GM23338 (cell line): ENCODE measurements around the gene C10orf90. TPM values are rescaled to one million over a fixed set of nuclear protein-coding genes. Genes with fewer than 3 reads are reported as not detected.

Experiments used
- ATAC-seq: fragments of 200-7000 bp; cut with Tn5 transposase; 3 replicates; pipeline ENCODE4 v1.9.1; 2020
- DNase-seq: peaks from one replicate; pipeline ENCODE4 v3.0.0-alpha.2; 2015; ENCODE audit warnings: low spot score
- H2AFZ ChIP-seq: fragments of 200-600 bp; sonication (generic); 2 replicates; pipeline ENCODE4 v1.8.0; 2016; ENCODE audit warnings: antibody characterized with exemption, mild to moderate bottlenecking, moderate library complexity
- H3F3A ChIP-seq: fragments of 200-600 bp; sonication (generic); replicated peaks from 2 replicates; pipeline ENCODE4 v1.8.0; 2017; ENCODE audit warnings: antibody characterized with exemption, mixed run types, low read depth
- H3K27ac ChIP-seq: fragments of 200-600 bp; sonication (generic); 2 replicates; pipeline ENCODE4 v1.6.1; 2016; ENCODE audit warnings: low read depth
- H3K27me3 ChIP-seq: fragments of 200-600 bp; sonication (generic); 2 replicates; pipeline ENCODE4 v1.8.0; 2016; ENCODE audit warnings: mild to moderate bottlenecking, mixed run types, moderate library complexity; ENCODE audit not compliant: insufficient read depth
- H3K36me3 ChIP-seq: fragments of 200-600 bp; sonication (generic); 2 replicates; pipeline ENCODE4 v1.8.0; 2016; ENCODE audit warnings: mild to moderate bottlenecking; ENCODE audit not compliant: insufficient read depth
- H3K4me1 ChIP-seq: fragments of 200-600 bp; sonication (generic); 2 replicates; pipeline ENCODE4 v1.8.0; 2016; ENCODE audit warnings: mild to moderate bottlenecking, moderate library complexity; ENCODE audit not compliant: insufficient read depth
- H3K4me2 ChIP-seq: fragments of 200-600 bp; sonication (generic); 2 replicates; pipeline ENCODE4 v1.7.1; 2017; ENCODE audit warnings: mixed run types
- H3K4me3 ChIP-seq: fragments of 200-600 bp; sonication (generic); 2 replicates; pipeline ENCODE4 v1.6.1; 2016; ENCODE audit warnings: mixed run types
- H3K79me2 ChIP-seq: fragments of 200-600 bp; sonication (generic); replicated peaks from 2 replicates; pipeline ENCODE4 v1.8.0; 2017; ENCODE audit warnings: mild to moderate bottlenecking; ENCODE audit not compliant: insufficient read depth
- H3K9me2 ChIP-seq: fragments of 200-600 bp; sonication (generic); 2 replicates; pipeline ENCODE4 v1.8.0; 2017; ENCODE audit not compliant: insufficient read depth
- H4K20me1 ChIP-seq: fragments of 200-600 bp; sonication (generic); replicated peaks from 2 replicates; pipeline ENCODE4 v1.8.0; 2017; ENCODE audit warnings: mild to moderate bottlenecking; ENCODE audit not compliant: insufficient read depth
- H3K27ac Mint-ChIP-seq: 2 replicates; pipeline ENCODE4 v1.8.0; 2020; ENCODE audit warnings: inconsistent platforms, mild to moderate bottlenecking, moderate library complexity, mixed read lengths
- H3K27me3 Mint-ChIP-seq: 3 replicates; pipeline ENCODE4 v1.8.0; 2022; ENCODE audit warnings: low read depth, mild to moderate bottlenecking, moderate library complexity, mixed read lengths, inconsistent platforms; ENCODE audit not compliant: insufficient read depth, poor library complexity
- H3K36me3 Mint-ChIP-seq: 3 replicates; pipeline ENCODE4 v1.8.0; 2021; ENCODE audit warnings: low read depth, mild to moderate bottlenecking, inconsistent platforms, moderate library complexity, mixed read lengths
- H3K4me1 Mint-ChIP-seq: 3 replicates; pipeline ENCODE4 v1.8.0; 2020; ENCODE audit warnings: mild to moderate bottlenecking, inconsistent platforms, mixed read lengths
- H3K4me3 Mint-ChIP-seq: 3 replicates; pipeline ENCODE4 v1.8.0; 2021; ENCODE audit warnings: moderate library complexity, mild to moderate bottlenecking, inconsistent platforms, mixed read lengths
- H3K9me3 Mint-ChIP-seq: 3 replicates; pipeline ENCODE4 v1.8.0; 2020; ENCODE audit warnings: moderate library complexity, mild to moderate bottlenecking, inconsistent platforms, mixed read lengths
- CREB1 ChIP-seq: fragments of 250-450 bp; sonication (Bioruptor Pico); IDR thresholded peaks from 2 replicates; pipeline ENCODE4 v1.5.0; 2020; ENCODE audit warnings: low read depth, mild to moderate bottlenecking, moderate library complexity
- EZH2 ChIP-seq: fragments of 200-600 bp; sonication (generic); IDR thresholded peaks from one replicate; pipeline ENCODE4 v1.8.0; 2017; ENCODE audit warnings: antibody characterized with exemption, mild to moderate bottlenecking, low read depth; ENCODE audit not compliant: unreplicated experiment
- EZH2phosphoT487 ChIP-seq: fragments of 200-600 bp; sonication (generic); IDR thresholded peaks from one replicate; pipeline ENCODE4 v1.8.1; 2018; ENCODE audit warnings: antibody characterized with exemption; ENCODE audit not compliant: unreplicated experiment
- JUNB ChIP-seq: IDR thresholded peaks from one replicate; pipeline ENCODE4 v1.6.1; 2016; ENCODE audit warnings: antibody characterized with exemption; ENCODE audit not compliant: unreplicated experiment
- NANOG ChIP-seq: IDR thresholded peaks from 2 replicates; pipeline ENCODE4 v1.6.1; 2016; ENCODE audit warnings: antibody characterized with exemption, borderline replicate concordance
- POLR2AphosphoS5 ChIP-seq: IDR thresholded peaks from 2 replicates; pipeline ENCODE4 v1.6.1; 2016; ENCODE audit warnings: antibody characterized with exemption, low read depth
- STAT1 ChIP-seq: IDR thresholded peaks from one replicate; pipeline ENCODE4 v1.6.1; 2016; ENCODE audit warnings: antibody characterized with exemption; ENCODE audit not compliant: unreplicated experiment
- ZNF114 ChIP-seq: fragments of 250-450 bp; sonication (Bioruptor Pico); IDR thresholded peaks from 2 replicates; pipeline ENCODE4 v1.5.0; 2020; ENCODE audit warnings: mild to moderate bottlenecking, moderate library complexity
- ZNF331 ChIP-seq: fragments of 250-450 bp; sonication (Bioruptor Pico); IDR thresholded peaks from 2 replicates; pipeline ENCODE4 v1.5.0; 2020; ENCODE audit warnings: low read depth, mild to moderate bottlenecking, moderate library complexity
- polyA plus RNA-seq: library from polyadenylated mRNA; unstranded; fragments of >200 nt; fragmentation: Nextera tagmentation; extraction: Ambion mirVana; gene quantifications from 2 replicates; pipeline ENCODE4 v1.2.1, GENCODE V29; 2016
- total RNA-seq: library from RNA; depleted of rRNA; stranded (reverse); fragments of >200 nt; shearing (Covaris generic); gene quantifications from 2 replicates; pipeline ENCODE4 v1.2.3, GENCODE V29; 2014
- TF ChIP-seq, protein P1 (sequence below): IDR thresholded peaks from 2 replicates; pipeline ENCODE4 v1.6.1; 2016; ENCODE audit warnings: antibody characterized with exemption
- TF ChIP-seq, protein P2 (sequence below): fragments of 250-450 bp; sonication (Bioruptor Pico); IDR thresholded peaks from 2 replicates; pipeline ENCODE4 v1.5.0; 2020; ENCODE audit warnings: mild to moderate bottlenecking, moderate library complexity
- TF ChIP-seq, protein P3 (sequence below), 2 experiments: fragments of 200-600 bp in 1 of 2; sonication (generic) in 1 of 2; conservative IDR thresholded peaks; 2 replicates each; pipeline versions ENCODE4 v1.5.1 to v1.6.1; 2016 to 2017; ENCODE audit warnings: antibody characterized with exemption in 2 of 2, low read depth in 2 of 2, mild to moderate bottlenecking in 2 of 2, moderate library complexity in 1 of 2
- TF ChIP-seq, protein P4 (sequence below): IDR thresholded peaks from one replicate; pipeline ENCODE4 v1.6.1; 2018; ENCODE audit warnings: antibody characterized with exemption; ENCODE audit not compliant: unreplicated experiment

Gene C10orf90
- total and polyA plus RNA-seq, 2 experiments from 2014 or later: 0.76 to 0.97 TPM

DNA sequence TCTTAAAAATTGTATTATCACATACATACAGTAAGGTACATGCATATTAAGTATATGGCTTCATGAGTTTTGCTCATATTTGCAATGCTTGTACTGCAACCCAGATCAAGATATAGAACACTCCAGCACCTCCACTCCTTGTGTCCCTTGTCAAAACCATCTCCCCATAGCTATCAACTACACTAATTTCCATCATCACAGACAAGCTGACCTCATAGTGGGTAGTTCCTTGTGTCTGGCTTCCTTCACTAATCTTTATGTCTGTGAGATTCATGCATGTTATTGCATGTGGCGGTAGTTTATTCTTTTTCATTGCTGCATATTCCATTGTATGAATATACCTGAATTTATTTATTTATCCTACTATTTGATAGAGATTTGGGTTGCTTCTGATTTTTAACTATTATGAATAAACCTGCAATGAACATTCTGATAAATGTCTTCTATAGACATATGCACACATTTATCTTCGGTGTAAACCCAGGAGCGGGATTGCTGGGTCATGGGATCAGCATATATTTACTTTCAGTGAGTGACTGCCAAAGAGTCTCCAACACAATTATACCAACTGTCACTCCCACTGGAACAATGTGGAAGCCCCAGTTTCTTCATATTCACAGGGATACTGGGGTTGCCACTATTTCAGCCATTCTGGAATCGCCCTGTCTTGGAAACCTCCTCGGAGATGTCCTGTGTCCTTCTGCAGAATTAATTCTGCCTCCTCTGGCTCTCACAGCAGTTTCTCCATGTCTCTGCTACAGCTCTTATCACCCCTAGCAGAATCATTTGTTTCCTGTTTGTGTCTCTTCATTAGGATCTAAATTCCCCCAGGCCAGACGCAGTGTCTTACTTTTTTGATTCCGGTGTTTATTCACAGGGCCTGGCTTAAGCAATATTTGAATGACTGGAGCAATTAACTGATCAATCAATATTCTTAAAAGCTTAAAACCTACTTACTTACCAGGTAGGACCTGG is 267.5 kb downstream of the C10orf90 start:
- H3F3A ChIP-seq: no peaks in the 10 kb centered on the region

More for the DNA sequence above, 267.5 kb downstream of the C10orf90 start:
- H3K27me3 Mint-ChIP-seq: peaks cover 6% of the 10 kb centered on the region
- H3K27ac Mint-ChIP-seq: no peak overlapping the region
- no peak overlapping the region for H3K4me3 Mint-ChIP-seq
- ATAC-seq (no peak), DNase-seq (no peak)
- no peaks in the 10 kb centered on the region for H3K36me3 Mint-ChIP-seq
- Histone ChIP-seq H4K20me1 (no peaks in the 10 kb centered on the region), H3K9me2 (no peaks in the 10 kb centered on the region), H3K36me3 (no peaks in the 10 kb centered on the region), H3K27ac (no peak overlapping the region), H3K4me3 (no peak overlapping the region), H3K4me2 (no peak overlapping the region), H3K79me2 (no peaks in the 10 kb centered on the region), H3K27me3 (no peaks in the 10 kb centered on the region), H3K4me1 (no peaks in the 10 kb centered on the region), H2AFZ (no peak overlapping the region)
- no peaks in the 10 kb centered on the region for H3K9me3 Mint-ChIP-seq
- peaks cover 10% of the 10 kb centered on the region for H3K4me1 Mint-ChIP-seq
- TF ChIP-seq EZH2phosphoT487 (no peak), EZH2 (no peak), NANOG (no peak), JUNB (no peak), STAT1 (no peak), CREB1 (CRISPR knock-in tag) (no peak), ZNF114 (no peak), POLR2AphosphoS5 (no peak), ZNF331 (no peak)
- TF ChIP-seq, protein P1, sequence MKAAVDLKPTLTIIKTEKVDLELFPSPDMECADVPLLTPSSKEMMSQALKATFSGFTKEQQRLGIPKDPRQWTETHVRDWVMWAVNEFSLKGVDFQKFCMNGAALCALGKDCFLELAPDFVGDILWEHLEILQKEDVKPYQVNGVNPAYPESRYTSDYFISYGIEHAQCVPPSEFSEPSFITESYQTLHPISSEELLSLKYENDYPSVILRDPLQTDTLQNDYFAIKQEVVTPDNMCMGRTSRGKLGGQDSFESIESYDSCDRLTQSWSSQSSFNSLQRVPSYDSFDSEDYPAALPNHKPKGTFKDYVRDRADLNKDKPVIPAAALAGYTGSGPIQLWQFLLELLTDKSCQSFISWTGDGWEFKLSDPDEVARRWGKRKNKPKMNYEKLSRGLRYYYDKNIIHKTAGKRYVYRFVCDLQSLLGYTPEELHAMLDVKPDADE: no peak
- TF ChIP-seq, protein P2, sequence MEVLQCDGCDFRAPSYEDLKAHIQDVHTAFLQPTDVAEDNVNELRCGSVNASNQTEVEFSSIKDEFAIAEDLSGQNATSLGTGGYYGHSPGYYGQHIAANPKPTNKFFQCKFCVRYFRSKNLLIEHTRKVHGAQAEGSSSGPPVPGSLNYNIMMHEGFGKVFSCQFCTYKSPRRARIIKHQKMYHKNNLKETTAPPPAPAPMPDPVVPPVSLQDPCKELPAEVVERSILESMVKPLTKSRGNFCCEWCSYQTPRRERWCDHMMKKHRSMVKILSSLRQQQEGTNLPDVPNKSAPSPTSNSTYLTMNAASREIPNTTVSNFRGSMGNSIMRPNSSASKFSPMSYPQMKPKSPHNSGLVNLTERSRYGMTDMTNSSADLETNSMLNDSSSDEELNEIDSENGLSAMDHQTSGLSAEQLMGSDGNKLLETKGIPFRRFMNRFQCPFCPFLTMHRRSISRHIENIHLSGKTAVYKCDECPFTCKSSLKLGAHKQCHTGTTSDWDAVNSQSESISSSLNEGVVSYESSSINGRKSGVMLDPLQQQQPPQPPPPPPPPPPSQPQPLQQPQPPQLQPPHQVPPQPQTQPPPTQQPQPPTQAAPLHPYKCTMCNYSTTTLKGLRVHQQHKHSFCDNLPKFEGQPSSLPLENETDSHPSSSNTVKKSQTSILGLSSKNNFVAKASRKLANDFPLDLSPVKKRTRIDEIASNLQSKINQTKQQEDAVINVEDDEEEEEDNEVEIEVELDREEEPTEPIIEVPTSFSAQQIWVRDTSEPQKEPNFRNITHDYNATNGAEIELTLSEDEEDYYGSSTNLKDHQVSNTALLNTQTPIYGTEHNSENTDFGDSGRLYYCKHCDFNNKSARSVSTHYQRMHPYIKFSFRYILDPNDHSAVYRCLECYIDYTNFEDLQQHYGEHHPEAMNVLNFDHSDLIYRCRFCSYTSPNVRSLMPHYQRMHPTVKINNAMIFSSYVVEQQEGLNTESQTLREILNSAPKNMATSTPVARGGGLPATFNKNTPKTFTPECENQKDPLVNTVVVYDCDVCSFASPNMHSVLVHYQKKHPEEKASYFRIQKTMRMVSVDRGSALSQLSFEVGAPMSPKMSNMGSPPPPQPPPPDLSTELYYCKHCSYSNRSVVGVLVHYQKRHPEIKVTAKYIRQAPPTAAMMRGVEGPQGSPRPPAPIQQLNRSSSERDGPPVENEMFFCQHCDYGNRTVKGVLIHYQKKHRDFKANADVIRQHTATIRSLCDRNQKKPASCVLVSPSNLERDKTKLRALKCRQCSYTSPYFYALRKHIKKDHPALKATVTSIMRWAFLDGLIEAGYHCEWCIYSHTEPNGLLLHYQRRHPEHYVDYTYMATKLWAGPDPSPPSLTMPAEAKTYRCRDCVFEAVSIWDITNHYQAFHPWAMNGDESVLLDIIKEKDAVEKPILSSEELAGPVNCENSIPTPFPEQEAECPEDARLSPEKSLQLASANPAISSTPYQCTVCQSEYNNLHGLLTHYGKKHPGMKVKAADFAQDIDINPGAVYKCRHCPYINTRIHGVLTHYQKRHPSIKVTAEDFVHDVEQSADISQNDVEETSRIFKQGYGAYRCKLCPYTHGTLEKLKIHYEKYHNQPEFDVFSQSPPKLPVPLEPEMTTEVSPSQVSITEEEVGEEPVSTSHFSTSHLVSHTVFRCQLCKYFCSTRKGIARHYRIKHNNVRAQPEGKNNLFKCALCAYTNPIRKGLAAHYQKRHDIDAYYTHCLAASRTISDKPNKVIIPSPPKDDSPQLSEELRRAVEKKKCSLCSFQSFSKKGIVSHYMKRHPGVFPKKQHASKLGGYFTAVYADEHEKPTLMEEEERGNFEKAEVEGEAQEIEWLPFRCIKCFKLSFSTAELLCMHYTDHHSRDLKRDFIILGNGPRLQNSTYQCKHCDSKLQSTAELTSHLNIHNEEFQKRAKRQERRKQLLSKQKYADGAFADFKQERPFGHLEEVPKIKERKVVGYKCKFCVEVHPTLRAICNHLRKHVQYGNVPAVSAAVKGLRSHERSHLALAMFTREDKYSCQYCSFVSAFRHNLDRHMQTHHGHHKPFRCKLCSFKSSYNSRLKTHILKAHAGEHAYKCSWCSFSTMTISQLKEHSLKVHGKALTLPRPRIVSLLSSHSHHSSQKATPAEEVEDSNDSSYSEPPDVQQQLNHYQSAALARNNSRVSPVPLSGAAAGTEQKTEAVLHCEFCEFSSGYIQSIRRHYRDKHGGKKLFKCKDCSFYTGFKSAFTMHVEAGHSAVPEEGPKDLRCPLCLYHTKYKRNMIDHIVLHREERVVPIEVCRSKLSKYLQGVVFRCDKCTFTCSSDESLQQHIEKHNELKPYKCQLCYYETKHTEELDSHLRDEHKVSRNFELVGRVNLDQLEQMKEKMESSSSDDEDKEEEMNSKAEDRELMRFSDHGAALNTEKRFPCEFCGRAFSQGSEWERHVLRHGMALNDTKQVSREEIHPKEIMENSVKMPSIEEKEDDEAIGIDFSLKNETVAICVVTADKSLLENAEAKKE (CRISPR knock-in tag): no peak
- TF ChIP-seq, protein P3, sequence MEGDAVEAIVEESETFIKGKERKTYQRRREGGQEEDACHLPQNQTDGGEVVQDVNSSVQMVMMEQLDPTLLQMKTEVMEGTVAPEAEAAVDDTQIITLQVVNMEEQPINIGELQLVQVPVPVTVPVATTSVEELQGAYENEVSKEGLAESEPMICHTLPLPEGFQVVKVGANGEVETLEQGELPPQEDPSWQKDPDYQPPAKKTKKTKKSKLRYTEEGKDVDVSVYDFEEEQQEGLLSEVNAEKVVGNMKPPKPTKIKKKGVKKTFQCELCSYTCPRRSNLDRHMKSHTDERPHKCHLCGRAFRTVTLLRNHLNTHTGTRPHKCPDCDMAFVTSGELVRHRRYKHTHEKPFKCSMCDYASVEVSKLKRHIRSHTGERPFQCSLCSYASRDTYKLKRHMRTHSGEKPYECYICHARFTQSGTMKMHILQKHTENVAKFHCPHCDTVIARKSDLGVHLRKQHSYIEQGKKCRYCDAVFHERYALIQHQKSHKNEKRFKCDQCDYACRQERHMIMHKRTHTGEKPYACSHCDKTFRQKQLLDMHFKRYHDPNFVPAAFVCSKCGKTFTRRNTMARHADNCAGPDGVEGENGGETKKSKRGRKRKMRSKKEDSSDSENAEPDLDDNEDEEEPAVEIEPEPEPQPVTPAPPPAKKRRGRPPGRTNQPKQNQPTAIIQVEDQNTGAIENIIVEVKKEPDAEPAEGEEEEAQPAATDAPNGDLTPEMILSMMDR (conservative IDR thresholded peaks at IDR 0.05; ENCODE audit: low read depth in 2 of 2): no peak
- TF ChIP-seq, protein P4, sequence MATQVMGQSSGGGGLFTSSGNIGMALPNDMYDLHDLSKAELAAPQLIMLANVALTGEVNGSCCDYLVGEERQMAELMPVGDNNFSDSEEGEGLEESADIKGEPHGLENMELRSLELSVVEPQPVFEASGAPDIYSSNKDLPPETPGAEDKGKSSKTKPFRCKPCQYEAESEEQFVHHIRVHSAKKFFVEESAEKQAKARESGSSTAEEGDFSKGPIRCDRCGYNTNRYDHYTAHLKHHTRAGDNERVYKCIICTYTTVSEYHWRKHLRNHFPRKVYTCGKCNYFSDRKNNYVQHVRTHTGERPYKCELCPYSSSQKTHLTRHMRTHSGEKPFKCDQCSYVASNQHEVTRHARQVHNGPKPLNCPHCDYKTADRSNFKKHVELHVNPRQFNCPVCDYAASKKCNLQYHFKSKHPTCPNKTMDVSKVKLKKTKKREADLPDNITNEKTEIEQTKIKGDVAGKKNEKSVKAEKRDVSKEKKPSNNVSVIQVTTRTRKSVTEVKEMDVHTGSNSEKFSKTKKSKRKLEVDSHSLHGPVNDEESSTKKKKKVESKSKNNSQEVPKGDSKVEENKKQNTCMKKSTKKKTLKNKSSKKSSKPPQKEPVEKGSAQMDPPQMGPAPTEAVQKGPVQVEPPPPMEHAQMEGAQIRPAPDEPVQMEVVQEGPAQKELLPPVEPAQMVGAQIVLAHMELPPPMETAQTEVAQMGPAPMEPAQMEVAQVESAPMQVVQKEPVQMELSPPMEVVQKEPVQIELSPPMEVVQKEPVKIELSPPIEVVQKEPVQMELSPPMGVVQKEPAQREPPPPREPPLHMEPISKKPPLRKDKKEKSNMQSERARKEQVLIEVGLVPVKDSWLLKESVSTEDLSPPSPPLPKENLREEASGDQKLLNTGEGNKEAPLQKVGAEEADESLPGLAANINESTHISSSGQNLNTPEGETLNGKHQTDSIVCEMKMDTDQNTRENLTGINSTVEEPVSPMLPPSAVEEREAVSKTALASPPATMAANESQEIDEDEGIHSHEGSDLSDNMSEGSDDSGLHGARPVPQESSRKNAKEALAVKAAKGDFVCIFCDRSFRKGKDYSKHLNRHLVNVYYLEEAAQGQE: no peak
